ENCODE measurements around the gene SEPTIN10.

The SEPTIN10 gene

DNA sequence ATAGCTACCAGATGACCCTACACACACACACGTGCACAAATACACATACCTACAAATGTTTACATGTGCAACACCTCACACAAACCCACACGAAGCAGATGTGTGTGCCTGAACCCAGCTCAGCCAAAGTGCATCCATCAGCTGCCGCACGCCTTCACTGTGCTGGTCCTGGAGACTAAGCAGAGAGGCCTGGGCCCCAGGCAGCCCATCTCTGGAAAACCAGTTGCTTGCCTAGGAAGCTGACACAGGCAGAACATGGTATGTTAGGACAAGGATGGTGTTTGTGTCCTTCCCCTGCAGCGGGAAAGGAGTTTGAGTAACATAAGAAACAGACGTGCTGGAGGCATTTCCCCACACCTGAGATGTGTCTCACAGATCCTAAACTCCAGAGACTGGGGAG lies 86.7 kb downstream of the SEPTIN10 start:
- no peaks in the 10 kb centered on the region for H3K9me3 ChIP-seq (ENCODE audit: insufficient read depth, low read depth, low read length)
- no peak overlapping the region for H3K9ac ChIP-seq (ENCODE audit: low read depth, low read length, poor library complexity, severe bottlenecking)
- no peak overlapping the region for H3K4me2 ChIP-seq (ENCODE audit: low read depth, low read length, poor library complexity, severe bottlenecking)
- H3K9me2 ChIP-seq (replicated peaks; ENCODE audit: low read depth, low read length): no peaks in the 10 kb centered on the region
- no peak overlapping the region for H3K4me3 ChIP-seq (ENCODE audit: low read length, poor library complexity, severe bottlenecking)
- no peaks in the 10 kb centered on the region for H3F3A ChIP-seq (ENCODE audit: low read depth)
- no peaks in the 10 kb centered on the region for H3K27me3 ChIP-seq (ENCODE audit: insufficient read depth, low read length, poor library complexity, severe bottlenecking)
- H4K20me1 ChIP-seq (ENCODE audit: insufficient read depth, low read length, poor library complexity, severe bottlenecking): no peaks in the 10 kb centered on the region
- no peak for TF ChIP-seq CTCF (conservative IDR thresholded peaks at IDR 0.05; ENCODE audit: low read length)
- TF ChIP-seq EZH2phosphoT487 (IDR thresholded peaks at IDR 0.05; ENCODE audit: borderline replicate concordance): no peak
- no peaks in the 10 kb centered on the region for H3K36me3 ChIP-seq (ENCODE audit: insufficient read depth, low read length)
- no peaks in the 10 kb centered on the region for H3K4me1 ChIP-seq (ENCODE audit: insufficient read depth, low read length, poor library complexity, severe bottlenecking)
- H3K79me2 ChIP-seq (ENCODE audit: insufficient read depth, low read length): no peaks in the 10 kb centered on the region
- no peak overlapping the region for H2AFZ ChIP-seq (ENCODE audit: low read length)

DNA sequence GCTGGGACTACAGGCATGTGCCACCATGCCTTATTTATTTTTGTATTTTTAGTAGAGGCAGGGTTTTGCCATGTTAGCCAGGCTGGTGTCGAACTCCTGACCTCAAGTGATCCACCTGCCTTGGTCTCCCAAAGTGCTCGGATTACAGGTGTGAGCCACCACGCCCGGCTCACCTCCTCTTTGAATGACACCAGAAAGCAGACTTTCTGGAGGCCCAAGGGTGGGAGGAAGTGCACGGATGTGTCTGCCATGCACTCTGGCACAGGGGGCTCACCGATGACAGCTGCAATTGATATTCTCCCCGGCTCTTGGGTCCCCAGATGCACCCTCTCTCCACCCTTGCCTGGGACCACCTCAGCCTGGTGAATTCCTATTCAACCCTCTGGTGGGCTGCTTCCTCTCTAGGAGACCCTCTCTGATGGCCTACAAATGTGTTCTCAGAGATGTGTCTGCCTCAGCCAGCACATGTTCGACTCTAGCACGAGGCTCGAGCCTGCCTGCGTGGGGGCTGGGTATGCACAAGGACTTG lies 87.3 kb downstream of the SEPTIN10 start:
- Histone ChIP-seq H3K27me3 (ENCODE audit: insufficient read depth, low read length, poor library complexity, severe bottlenecking) (no peaks in the 10 kb centered on the region), H3K36me3 (ENCODE audit: insufficient read depth, low read length) (no peaks in the 10 kb centered on the region), H3K9ac (ENCODE audit: low read depth, low read length, poor library complexity, severe bottlenecking) (no peak overlapping the region), H3K4me1 (ENCODE audit: insufficient read depth, low read length, poor library complexity, severe bottlenecking) (no peaks in the 10 kb centered on the region), H3K79me2 (ENCODE audit: insufficient read depth, low read length) (no peaks in the 10 kb centered on the region), H3K9me2 (replicated peaks; ENCODE audit: low read depth, low read length) (no peaks in the 10 kb centered on the region), H3F3A (ENCODE audit: low read depth) (no peaks in the 10 kb centered on the region), H3K9me3 (ENCODE audit: insufficient read depth, low read depth, low read length) (no peaks in the 10 kb centered on the region), H3K4me3 (ENCODE audit: low read length, poor library complexity, severe bottlenecking) (no peak overlapping the region), H4K20me1 (ENCODE audit: insufficient read depth, low read length, poor library complexity, severe bottlenecking) (no peaks in the 10 kb centered on the region), H3K4me2 (ENCODE audit: low read depth, low read length, poor library complexity, severe bottlenecking) (no peak overlapping the region), H2AFZ (ENCODE audit: low read length) (no peak overlapping the region)
- no peak for TF ChIP-seq EZH2phosphoT487 (IDR thresholded peaks at IDR 0.05; ENCODE audit: borderline replicate concordance)
- no peak for TF ChIP-seq CTCF (conservative IDR thresholded peaks at IDR 0.05; ENCODE audit: low read length)

DNA sequence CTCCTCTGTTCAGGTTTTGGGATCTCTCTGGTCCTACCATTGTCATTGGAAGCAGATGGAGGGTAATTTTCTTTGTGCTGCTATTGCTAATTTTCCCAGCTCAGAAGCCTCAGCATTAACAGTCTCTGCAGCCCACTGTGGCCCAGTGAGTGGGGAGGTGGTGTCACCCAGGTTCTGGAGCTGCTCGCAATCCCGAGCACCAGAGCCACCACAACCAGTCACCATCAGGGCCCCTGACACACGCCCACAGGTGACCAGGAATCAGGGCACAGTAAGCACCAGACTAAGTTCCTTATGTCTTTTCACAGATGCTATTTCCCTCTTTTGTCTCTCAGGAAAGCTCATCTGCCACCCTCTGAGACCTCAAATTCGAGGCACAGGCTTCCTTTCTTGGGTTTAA lies 87.9 kb downstream of the SEPTIN10 start:
- H2AFZ ChIP-seq (ENCODE audit: low read length): no peak overlapping the region
- no peak overlapping the region for H3K9ac ChIP-seq (ENCODE audit: low read depth, low read length, poor library complexity, severe bottlenecking)
- H3K79me2 ChIP-seq (ENCODE audit: insufficient read depth, low read length): no peaks in the 10 kb centered on the region
- H3K27me3 ChIP-seq (ENCODE audit: insufficient read depth, low read length, poor library complexity, severe bottlenecking): no peaks in the 10 kb centered on the region
- no peaks in the 10 kb centered on the region for H3K4me1 ChIP-seq (ENCODE audit: insufficient read depth, low read length, poor library complexity, severe bottlenecking)
- H3K36me3 ChIP-seq (ENCODE audit: insufficient read depth, low read length): no peaks in the 10 kb centered on the region
- H3K9me3 ChIP-seq (ENCODE audit: insufficient read depth, low read depth, low read length): no peaks in the 10 kb centered on the region
- H3K4me3 ChIP-seq (ENCODE audit: low read length, poor library complexity, severe bottlenecking): no peak overlapping the region
- TF ChIP-seq CTCF (conservative IDR thresholded peaks at IDR 0.05; ENCODE audit: low read length): no peak
- TF ChIP-seq EZH2phosphoT487 (IDR thresholded peaks at IDR 0.05; ENCODE audit: borderline replicate concordance): no peak
- no peaks in the 10 kb centered on the region for H3K9me2 ChIP-seq (replicated peaks; ENCODE audit: low read depth, low read length)
- H3F3A ChIP-seq (ENCODE audit: low read depth): no peaks in the 10 kb centered on the region
- no peak overlapping the region for H3K4me2 ChIP-seq (ENCODE audit: low read depth, low read length, poor library complexity, severe bottlenecking)
- H4K20me1 ChIP-seq (ENCODE audit: insufficient read depth, low read length, poor library complexity, severe bottlenecking): no peaks in the 10 kb centered on the region

All from Loucy (cell line).